ENCODE measurements around the gene INTS3. TPM values are rescaled to one million over a fixed set of nuclear protein-coding genes. Genes with fewer than 3 reads are reported as not detected.

The INTS3 gene
- total RNA-seq, 4 donors from 2014 or later = 16.1 to 28.0 (median 19.9) TPM

GRCh38 chr1:153777648-153778047 lies 49.8 kb downstream of the INTS3 start:
- in situ Hi-C loops (cut with MboI; ENCODE audit: low sequenced_read_pairs in 4 of 4) = loop anchor here in 1 of 4 donors (10.0 kb wide), 1 partner anchor 103 kb away; the partner anchor contains the start of genes ILF2 and NPR1
- no peak for DNase-seq
- intact Hi-C loops (cut with DNase I; ENCODE audit: low total_unique reads) = no loop called here
- Histone ChIP-seq H3K27me3 (no peaks in the 10 kb centered on the region), H3K4me3 (no peak overlapping the region), H3K27ac (no peak overlapping the region), H3K4me1 (peaks cover 33 to 43% of the 10 kb centered on the region in 2 donors), H3K36me3 (peaks cover 0 to 6% of the 10 kb centered on the region in 2 donors), H3K9me3 (no peaks in the 10 kb centered on the region)
- TF ChIP-seq CTCF (IDR thresholded peaks at IDR 0.05 in 4 of 5, conservative IDR thresholded peaks at IDR 0.05 in 1 of 5) = no peak
- TF ChIP-seq POLR2A (IDR thresholded peaks at IDR 0.05) = no peak
- no peak for ATAC-seq

GRCh38 chr1:153778051-153778823 lies 50.4 kb downstream of the INTS3 start:
- peaks cover 36 to 47% of the 10 kb centered on the region in 2 donors for H3K4me1 ChIP-seq
- H3K27ac ChIP-seq = no peak overlapping the region
- no peak overlapping the region for H3K4me3 ChIP-seq
- TF ChIP-seq CTCF (IDR thresholded peaks at IDR 0.05 in 4 of 5, conservative IDR thresholded peaks at IDR 0.05 in 1 of 5) (no peak), POLR2A (IDR thresholded peaks at IDR 0.05) (no peak)
- intact Hi-C loops (cut with DNase I; ENCODE audit: low total_unique reads) = no loop called here
- DNase-seq (no peak), ATAC-seq (no peak)
- H3K27me3 ChIP-seq = no peaks in the 10 kb centered on the region
- in situ Hi-C loops (cut with MboI; ENCODE audit: low sequenced_read_pairs in 4 of 4) = loop anchor here in 1 of 4 donors (10.0 kb wide), 1 partner anchor 103 kb away; the partner anchor contains the start of genes ILF2 and NPR1
- H3K9me3 ChIP-seq = no peaks in the 10 kb centered on the region
- H3K36me3 ChIP-seq = no peaks in the 10 kb centered on the region

GRCh38 chr1:153778824-153779519 lies 51.1 kb downstream of the INTS3 start:
- no peak for ATAC-seq
- Histone ChIP-seq H3K4me3 (no peak overlapping the region), H3K36me3 (no peaks in the 10 kb centered on the region), H3K9me3 (no peaks in the 10 kb centered on the region), H3K27ac (no peak overlapping the region), H3K27me3 (no peaks in the 10 kb centered on the region), H3K4me1 (peaks cover 36 to 47% of the 10 kb centered on the region in 2 donors)
- no peak for DNase-seq
- intact Hi-C loops (cut with DNase I; ENCODE audit: low total_unique reads) = no loop called here
- in situ Hi-C loops (cut with MboI; ENCODE audit: low sequenced_read_pairs in 4 of 4) = loop anchor here in 1 of 4 donors (10.0 kb wide), 1 partner anchor 104 kb away; the partner anchor contains the start of genes ILF2 and NPR1
- TF ChIP-seq POLR2A (IDR thresholded peaks at IDR 0.05) = no peak
- TF ChIP-seq CTCF (IDR thresholded peaks at IDR 0.05 in 4 of 5, conservative IDR thresholded peaks at IDR 0.05 in 1 of 5) = no peak

- intact Hi-C loops (cut with DNase I; ENCODE audit: low total_unique reads) (no loop called here), in situ Hi-C loops (cut with MboI; ENCODE audit: low sequenced_read_pairs in 4 of 4) (loop anchor here in 1 of 4 donors (10.0 kb wide), 1 partner anchor 105 kb away; the partner anchor contains the start of genes ILF2 and NPR1)
- TF ChIP-seq POLR2A (IDR thresholded peaks at IDR 0.05) = no peak
- TF ChIP-seq CTCF (IDR thresholded peaks at IDR 0.05 in 4 of 5, conservative IDR thresholded peaks at IDR 0.05 in 1 of 5) = no peak
- no peak overlapping the region for H3K4me3 ChIP-seq
- H3K4me1 ChIP-seq = peaks cover 30 to 39% of the 10 kb centered on the region in 2 donors
- ATAC-seq = no peak
- DNase-seq = no peak
- no peaks in the 10 kb centered on the region for H3K27me3 ChIP-seq
- H3K27ac ChIP-seq = peak overlapping the region in 1 of 4 donors; percentile 13
- H3K36me3 ChIP-seq = no peaks in the 10 kb centered on the region
- H3K9me3 ChIP-seq = no peaks in the 10 kb centered on the region
These were observed 52.1 kb downstream of the INTS3 start for GRCh38 chr1:153779781-153780541.
